ENCODE measurements around the gene KRT73.

The KRT73 gene

GRCh38 chr12:52617403-52617785, 965 bp downstream of the KRT73 start:
- no peak for DNase-seq

GRCh38 chr12:52616680-52617402, 1.5 kb downstream of the KRT73 start:
- DNase-seq, result no peak

GRCh38 chr12:52615912-52616311, 2.4 kb downstream of the KRT73 start:
- DNase-seq, result no peak

GRCh38 chr12:52615208-52615868, 3.0 kb downstream of the KRT73 start:
- no peak for DNase-seq

- no peak for DNase-seq
Observed at GRCh38 chr12:52614381-52615207, 3.8 kb downstream of the KRT73 start.

- no peak for DNase-seq
Observed at GRCh38 chr12:52613384-52614030, 4.9 kb downstream of the KRT73 start.

GRCh38 chr12:52612431-52613383, 5.7 kb downstream of the KRT73 start:
- DNase-seq, result no peak

GRCh38 chr12:52611080-52611468, 7.3 kb downstream of the KRT73 start:
- no peak for DNase-seq

GRCh38 chr12:52608826-52609630, 9.3 kb downstream of the KRT73 start:
- DNase-seq, result no peak

GRCh38 chr12:52608161-52608560, 10.2 kb downstream of the KRT73 start:
- DNase-seq, result no peak

- no peak for DNase-seq
Observed at GRCh38 chr12:52607314-52607713, 11.0 kb downstream of the KRT73 start.

- DNase-seq, result no peak
Observed at GRCh38 chr12:52606581-52607218, 11.7 kb downstream of the KRT73 start.

GRCh38 chr12:52606096-52606495, 12.3 kb downstream of the KRT73 start:
- DNase-seq, result no peak

GRCh38 chr12:52605542-52605941, 12.8 kb downstream of the KRT73 start:
- no peak for DNase-seq

- no peak for DNase-seq
Observed at GRCh38 chr12:52604859-52605258, 13.5 kb downstream of the KRT73 start.

GRCh38 chr12:52603314-52603713, 15.0 kb downstream of the KRT73 start:
- DNase-seq, result no peak

GRCh38 chr12:52602552-52602951, 15.8 kb downstream of the KRT73 start:
- DNase-seq, result no peak

GRCh38 chr12:52601671-52602070, 16.7 kb downstream of the KRT73 start:
- DNase-seq, result no peak

- no peak for DNase-seq
Observed at GRCh38 chr12:52600941-52601481, 17.3 kb downstream of the KRT73 start, which contains the start of gene KRT72. Gene KRT72, minus strand, starts transcription at chr12:52601463. Its CDS starts 11 bp downstream, at chr12:52601452.

GRCh38 chr12:52600475-52600874, 17.9 kb downstream of the KRT73 start:
- DNase-seq, result no peak
